PC-9 (cell line): ENCODE results near the gene CRAT.

Experiments
- EZH2 ChIP-seq: fragments of 200-600 bp; sonication (generic); IDR thresholded peaks from 2 replicates; pipeline ENCODE4 v1.8.0; 2017; ENCODE audit warnings: antibody characterized with exemption, low read depth
- TF ChIP-seq, protein P1 (sequence below): fragments of 200-600 bp; sonication (generic); conservative IDR thresholded peaks from 2 replicates; pipeline ENCODE4 v1.6.1; 2017; ENCODE audit warnings: mixed run types, antibody characterized with exemption, mild to moderate bottlenecking, moderate library complexity

DNA sequence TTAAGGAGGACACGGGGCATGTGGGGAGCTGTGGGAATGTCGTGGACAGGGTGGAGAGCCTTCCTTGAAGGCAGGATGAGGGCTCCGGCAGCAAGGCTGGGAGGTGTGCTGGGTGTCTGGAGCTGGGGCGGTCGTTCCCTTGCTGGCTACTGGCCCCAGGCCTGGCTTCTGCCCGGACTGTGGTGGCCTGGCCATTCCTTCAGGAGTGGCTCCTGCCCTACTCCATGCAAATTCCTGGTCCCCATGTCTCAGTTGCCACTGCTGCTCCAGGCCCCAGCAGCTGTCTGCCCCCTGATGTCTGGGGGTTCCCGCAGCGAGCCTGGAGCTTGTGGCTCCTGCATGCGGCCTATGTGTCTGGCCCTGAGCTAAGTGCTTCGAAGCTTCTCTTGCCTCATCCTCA lies 45.6 kb upstream of the CRAT start:
- TF ChIP-seq, protein P1, sequence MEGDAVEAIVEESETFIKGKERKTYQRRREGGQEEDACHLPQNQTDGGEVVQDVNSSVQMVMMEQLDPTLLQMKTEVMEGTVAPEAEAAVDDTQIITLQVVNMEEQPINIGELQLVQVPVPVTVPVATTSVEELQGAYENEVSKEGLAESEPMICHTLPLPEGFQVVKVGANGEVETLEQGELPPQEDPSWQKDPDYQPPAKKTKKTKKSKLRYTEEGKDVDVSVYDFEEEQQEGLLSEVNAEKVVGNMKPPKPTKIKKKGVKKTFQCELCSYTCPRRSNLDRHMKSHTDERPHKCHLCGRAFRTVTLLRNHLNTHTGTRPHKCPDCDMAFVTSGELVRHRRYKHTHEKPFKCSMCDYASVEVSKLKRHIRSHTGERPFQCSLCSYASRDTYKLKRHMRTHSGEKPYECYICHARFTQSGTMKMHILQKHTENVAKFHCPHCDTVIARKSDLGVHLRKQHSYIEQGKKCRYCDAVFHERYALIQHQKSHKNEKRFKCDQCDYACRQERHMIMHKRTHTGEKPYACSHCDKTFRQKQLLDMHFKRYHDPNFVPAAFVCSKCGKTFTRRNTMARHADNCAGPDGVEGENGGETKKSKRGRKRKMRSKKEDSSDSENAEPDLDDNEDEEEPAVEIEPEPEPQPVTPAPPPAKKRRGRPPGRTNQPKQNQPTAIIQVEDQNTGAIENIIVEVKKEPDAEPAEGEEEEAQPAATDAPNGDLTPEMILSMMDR, result no peak
- no peak for TF ChIP-seq EZH2
